SK-N-SH treated with all-trans-retinoic acid at 6 μM for 48 hours (cell line): Measurements from ENCODE around the gene PTPRD.

Source experiments
- ATAC-seq: fragments of 200-7000 bp; cut with Tn5 transposase; 3 replicates; pipeline ENCODE4 v1.9.1; 2020; ENCODE audit warnings: mild to moderate bottlenecking, moderate library complexity
- ARNTL ChIP-seq: fragments of 450-650 bp; formaldehyde crosslinking; IDR thresholded peaks from 2 replicates; pipeline ENCODE4 v1.5.0; 2020; ENCODE audit warnings: low read depth, mild to moderate bottlenecking, moderate library complexity, borderline replicate concordance
- BACH2 ChIP-seq: fragments of 250-450 bp; sonication (Bioruptor Pico); IDR thresholded peaks from 2 replicates; pipeline ENCODE4 v1.9.0; 2021; ENCODE audit warnings: mild to moderate bottlenecking, borderline replicate concordance
- CREB5 ChIP-seq: fragments of 250-450 bp; sonication (Bioruptor Pico); IDR thresholded peaks from 2 replicates; pipeline ENCODE4 v1.5.1; 2020; ENCODE audit warnings: low read depth, mild to moderate bottlenecking, moderate library complexity
- CSDC2 ChIP-seq: fragments of 250-450 bp; sonication (Bioruptor Pico); IDR thresholded peaks from 2 replicates; pipeline ENCODE4 v1.5.0; 2020; ENCODE audit warnings: mild to moderate bottlenecking, moderate library complexity
- CSRNP3 ChIP-seq: fragments of 250-450 bp; sonication (Bioruptor Pico); IDR thresholded peaks from 2 replicates; pipeline ENCODE4 v1.5.1; 2021; ENCODE audit warnings: mild to moderate bottlenecking, moderate library complexity
- ESRRG ChIP-seq: fragments of 250-450 bp; sonication (Bioruptor Pico); IDR thresholded peaks from 2 replicates; pipeline ENCODE4 v1.6.1; 2021; ENCODE audit warnings: mild to moderate bottlenecking
- GLIS3 ChIP-seq: fragments of 250-450 bp; sonication (Bioruptor Pico); IDR thresholded peaks from 2 replicates; pipeline ENCODE4 v1.5.0; 2020; ENCODE audit warnings: mild to moderate bottlenecking, moderate library complexity
- OSR1 ChIP-seq: fragments of 250-450 bp; sonication (Bioruptor Pico); IDR thresholded peaks from 2 replicates; pipeline ENCODE4 v1.8.0; 2022; ENCODE audit warnings: moderate library complexity, mild to moderate bottlenecking, inconsistent platforms
- PATZ1 ChIP-seq: fragments of 250-450 bp; sonication (Bioruptor Pico); IDR thresholded peaks from 2 replicates; pipeline ENCODE4 v1.8.0; 2020; ENCODE audit warnings: mild to moderate bottlenecking, moderate library complexity, borderline replicate concordance
- POU6F1 ChIP-seq: fragments of 250-450 bp; sonication (Bioruptor Pico); IDR thresholded peaks from 2 replicates; pipeline ENCODE4 v1.8.0; 2021; ENCODE audit warnings: low read depth, mild to moderate bottlenecking, moderate library complexity, borderline replicate concordance
- PPARA ChIP-seq: fragments of 250-450 bp; sonication (Bioruptor Pico); IDR thresholded peaks from 2 replicates; pipeline ENCODE4 v1.5.0; 2020; ENCODE audit warnings: mild to moderate bottlenecking, borderline replicate concordance
- RARB ChIP-seq: fragments of 250-450 bp; sonication (Bioruptor Pico); IDR thresholded peaks from 2 replicates; pipeline ENCODE4 v1.8.0; 2021; ENCODE audit warnings: mild to moderate bottlenecking, moderate library complexity
- SNAI2 ChIP-seq: fragments of 250-450 bp; sonication (Bioruptor Pico); IDR thresholded peaks from 2 replicates; pipeline ENCODE4 v1.5.0; 2020; ENCODE audit warnings: mild to moderate bottlenecking, moderate library complexity
- TCF4 ChIP-seq: fragments of 250-450 bp; sonication (Bioruptor Pico); IDR thresholded peaks from 2 replicates; pipeline ENCODE4 v1.8.0; 2021; ENCODE audit warnings: mild to moderate bottlenecking, moderate library complexity, borderline replicate concordance
- TOX ChIP-seq: fragments of 250-450 bp; sonication (Bioruptor Pico); IDR thresholded peaks from 2 replicates; pipeline ENCODE4 v1.8.0; 2021; ENCODE audit warnings: mild to moderate bottlenecking, moderate library complexity, borderline replicate concordance
- TSHZ2 ChIP-seq: fragments of 250-450 bp; sonication (Bioruptor Pico); IDR thresholded peaks from 2 replicates; pipeline ENCODE4 v1.5.0; 2020; ENCODE audit warnings: mild to moderate bottlenecking, moderate library complexity
- ZC3H10 ChIP-seq: fragments of 250-450 bp; sonication (Bioruptor Pico); IDR thresholded peaks from 2 replicates; pipeline ENCODE4 v1.5.1; 2021; ENCODE audit warnings: mild to moderate bottlenecking, moderate library complexity
- ZFP3 ChIP-seq: fragments of 250-450 bp; sonication (Bioruptor Pico); IDR thresholded peaks from 2 replicates; pipeline ENCODE4 v1.5.0; 2020; ENCODE audit warnings: mild to moderate bottlenecking, moderate library complexity
- ZFP30 ChIP-seq: fragments of 450-650 bp; formaldehyde crosslinking; IDR thresholded peaks from 2 replicates; pipeline ENCODE4 v1.5.0; 2022; ENCODE audit warnings: mild to moderate bottlenecking, moderate library complexity
- ZNF565 ChIP-seq: fragments of 450-650 bp; formaldehyde crosslinking; conservative IDR thresholded peaks from 2 replicates; pipeline ENCODE4 v1.5.0; 2020; ENCODE audit warnings: low read depth, mild to moderate bottlenecking, moderate library complexity
- ZNF70 ChIP-seq: fragments of 450-650 bp; formaldehyde crosslinking; IDR thresholded peaks from 2 replicates; pipeline ENCODE4 v1.5.0; 2020; ENCODE audit warnings: mild to moderate bottlenecking, moderate library complexity
- ZNF8 ChIP-seq: fragments of 450-650 bp; formaldehyde crosslinking; IDR thresholded peaks from 2 replicates; pipeline ENCODE4 v1.5.0; 2020; ENCODE audit warnings: mild to moderate bottlenecking, moderate library complexity

Gene PTPRD

GRCh38 chr9:8284884-8285283 lies 2327.9 kb downstream of the PTPRD start:
- peak; percentile 69 for ATAC-seq
- no peak for TF ChIP-seq TCF4 (CRISPR knock-in tag)
- TF ChIP-seq ARNTL = no peak
- TF ChIP-seq PPARA (CRISPR knock-in tag) = no peak
- TF ChIP-seq GLIS3 (CRISPR knock-in tag) = no peak
- no peak for TF ChIP-seq ESRRG
- no peak for TF ChIP-seq TOX (CRISPR knock-in tag)
- no peak for TF ChIP-seq ZFP30 (CRISPR knock-in tag)
- no peak for TF ChIP-seq BACH2
- no peak for TF ChIP-seq SNAI2 (CRISPR knock-in tag)
- no peak for TF ChIP-seq CREB5
- no peak for TF ChIP-seq CSRNP3 (CRISPR knock-in tag)
- TF ChIP-seq RARB = no peak
- TF ChIP-seq CSDC2 = no peak
- TF ChIP-seq ZC3H10 (CRISPR knock-in tag) = no peak
- TF ChIP-seq TSHZ2 (CRISPR knock-in tag) = no peak
- TF ChIP-seq, all 23 proteins: peak for 0

GRCh38 chr9:8282535-8282934 lies 2330.3 kb downstream of the PTPRD start:
- no peak for ATAC-seq
- TF ChIP-seq GLIS3 (CRISPR knock-in tag) = no peak
- no peak for TF ChIP-seq ESRRG
- TF ChIP-seq ZNF70 (CRISPR knock-in tag) = no peak
- no peak for TF ChIP-seq ZFP30 (CRISPR knock-in tag)
- no peak for TF ChIP-seq TCF4 (CRISPR knock-in tag)
- TF ChIP-seq ZNF8 = no peak
- TF ChIP-seq PATZ1 = no peak
- no peak for TF ChIP-seq BACH2
- TF ChIP-seq RARB = no peak

GRCh38 chr9:8280811-8281210 lies 2332.0 kb downstream of the PTPRD start:
- ATAC-seq = no peak
- no peak for TF ChIP-seq SNAI2 (CRISPR knock-in tag)
- no peak for TF ChIP-seq GLIS3 (CRISPR knock-in tag)
- no peak for TF ChIP-seq TOX (CRISPR knock-in tag)
- TF ChIP-seq ZFP3 (CRISPR knock-in tag) = no peak
- TF ChIP-seq CSRNP3 (CRISPR knock-in tag) = no peak
- no peak for TF ChIP-seq PATZ1
- TF ChIP-seq TSHZ2 (CRISPR knock-in tag) = no peak
- TF ChIP-seq ESRRG = no peak
- TF ChIP-seq CSDC2 = no peak
- TF ChIP-seq POU6F1 (CRISPR knock-in tag) = no peak
- no peak for TF ChIP-seq ZNF565 (CRISPR knock-in tag)
- no peak for TF ChIP-seq ZNF8
- TF ChIP-seq RARB = no peak
- TF ChIP-seq ZC3H10 (CRISPR knock-in tag) = no peak
- TF ChIP-seq OSR1 (CRISPR knock-in tag) = no peak
